ENCODE results near the gene BLOC1S5. TPM values are rescaled to one million over a fixed set of nuclear protein-coding genes. Genes with fewer than 3 reads are reported as not detected.
"Not testable (repeated sequence)": the region's sequence is repeated elsewhere in the genome, so short reads cannot be mapped to it uniquely, and the experiment has no call there.

Gene BLOC1S5
- total RNA-seq, 1 donor from 2014 or later: 9.7 TPM

GRCh38 chr6:8047541-8048292 is 16.5 kb downstream of the BLOC1S5 start:
- FAIRE-seq: no peak
- no peaks in the 10 kb centered on the region for H3K36me3 ChIP-seq (ENCODE audit: control insufficient read depth, insufficient read depth, low read length)
- H3K4me3 ChIP-seq (ENCODE audit: low read depth, low read length): no peak overlapping the region
- TF ChIP-seq, protein P1, sequence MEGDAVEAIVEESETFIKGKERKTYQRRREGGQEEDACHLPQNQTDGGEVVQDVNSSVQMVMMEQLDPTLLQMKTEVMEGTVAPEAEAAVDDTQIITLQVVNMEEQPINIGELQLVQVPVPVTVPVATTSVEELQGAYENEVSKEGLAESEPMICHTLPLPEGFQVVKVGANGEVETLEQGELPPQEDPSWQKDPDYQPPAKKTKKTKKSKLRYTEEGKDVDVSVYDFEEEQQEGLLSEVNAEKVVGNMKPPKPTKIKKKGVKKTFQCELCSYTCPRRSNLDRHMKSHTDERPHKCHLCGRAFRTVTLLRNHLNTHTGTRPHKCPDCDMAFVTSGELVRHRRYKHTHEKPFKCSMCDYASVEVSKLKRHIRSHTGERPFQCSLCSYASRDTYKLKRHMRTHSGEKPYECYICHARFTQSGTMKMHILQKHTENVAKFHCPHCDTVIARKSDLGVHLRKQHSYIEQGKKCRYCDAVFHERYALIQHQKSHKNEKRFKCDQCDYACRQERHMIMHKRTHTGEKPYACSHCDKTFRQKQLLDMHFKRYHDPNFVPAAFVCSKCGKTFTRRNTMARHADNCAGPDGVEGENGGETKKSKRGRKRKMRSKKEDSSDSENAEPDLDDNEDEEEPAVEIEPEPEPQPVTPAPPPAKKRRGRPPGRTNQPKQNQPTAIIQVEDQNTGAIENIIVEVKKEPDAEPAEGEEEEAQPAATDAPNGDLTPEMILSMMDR (IDR thresholded peaks at IDR 0.05; ENCODE audit: insufficient read depth, low read length, severe bottlenecking): no peak
- peak; percentile 91 for DNase-seq (ENCODE audit: low read depth)
- H3K27me3 ChIP-seq (ENCODE audit: control insufficient read depth, insufficient read depth, low read length): no peaks in the 10 kb centered on the region

- not testable (repeated sequence) for H3K36me3 ChIP-seq (ENCODE audit: control insufficient read depth, insufficient read depth, low read length); FAIRE-seq; H3K27me3 ChIP-seq (ENCODE audit: control insufficient read depth, insufficient read depth, low read length); DNase-seq (ENCODE audit: low read depth); H3K4me3 ChIP-seq (ENCODE audit: low read depth, low read length)
Observed at GRCh38 chr6:8045769-8046168, 18.4 kb downstream of the BLOC1S5 start.

DNA sequence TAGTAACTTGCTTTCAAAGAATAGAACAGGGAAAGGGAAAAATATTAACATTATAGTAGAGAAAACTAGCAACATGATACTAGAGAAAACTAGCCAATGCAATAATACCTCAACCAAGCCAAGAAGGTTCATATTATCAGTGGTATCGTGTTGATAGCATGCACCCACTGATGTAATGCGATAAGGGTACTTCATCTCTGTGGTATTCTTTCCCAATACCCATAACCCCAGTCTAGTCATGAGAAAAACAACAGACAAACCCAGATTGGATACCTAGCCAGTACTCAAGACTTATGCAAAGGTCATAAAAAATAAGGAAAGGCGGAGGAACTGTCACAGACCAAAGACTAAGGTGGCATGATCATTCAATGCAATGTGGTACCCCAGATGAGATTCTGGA is 21.0 kb downstream of the BLOC1S5 start:
- H3K27me3 ChIP-seq (ENCODE audit: control insufficient read depth, insufficient read depth, low read length): no peaks in the 10 kb centered on the region

DNA sequence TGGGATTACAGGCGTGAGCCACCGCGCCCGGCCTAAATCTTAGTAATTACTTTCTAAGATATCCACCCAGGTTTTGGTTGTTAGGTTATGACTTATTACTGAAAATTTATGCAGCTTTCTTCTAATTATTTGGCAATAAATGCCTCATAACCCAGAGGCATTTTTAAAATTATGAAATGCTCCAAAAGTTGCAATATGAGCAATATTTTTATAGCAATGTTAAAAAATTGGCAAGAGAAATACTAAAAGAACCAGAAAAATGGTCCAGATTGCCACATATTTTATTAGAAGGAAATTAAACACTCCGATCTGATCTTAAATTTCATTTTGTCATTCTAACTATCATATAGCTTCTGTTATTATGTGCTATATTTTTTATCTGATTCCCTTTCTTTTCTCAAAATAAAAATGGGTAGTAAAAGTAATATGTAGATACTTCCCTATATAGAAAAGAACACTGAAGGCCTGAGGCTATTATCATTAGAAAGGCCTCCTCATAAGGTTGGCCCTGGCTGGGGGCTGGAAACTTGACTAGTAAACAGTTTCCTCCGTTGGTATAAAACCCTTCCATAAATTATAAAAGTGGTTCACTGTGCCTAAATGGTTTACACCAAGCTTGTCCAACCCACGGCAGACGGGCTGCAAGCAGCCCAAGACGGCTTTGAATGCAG is 22.1 kb downstream of the BLOC1S5 start:
- Histone ChIP-seq H3K27me3 (ENCODE audit: control insufficient read depth, insufficient read depth, low read length) (no peaks in the 10 kb centered on the region), H3K4me3 (ENCODE audit: low read depth, low read length) (no peak overlapping the region), H3K36me3 (ENCODE audit: control insufficient read depth, insufficient read depth, low read length) (no peaks in the 10 kb centered on the region)
- no peak for DNase-seq (ENCODE audit: low read depth)
- TF ChIP-seq, protein P1 (IDR thresholded peaks at IDR 0.05; ENCODE audit: insufficient read depth, low read length, severe bottlenecking): no peak
- no peak for FAIRE-seq

More for the DNA sequence above, 21.0 kb downstream of the BLOC1S5 start:
- TF ChIP-seq, protein P1 (IDR thresholded peaks at IDR 0.05; ENCODE audit: insufficient read depth, low read length, severe bottlenecking): no peak
- no peak for FAIRE-seq
- DNase-seq (ENCODE audit: low read depth): no peak
- H3K36me3 ChIP-seq (ENCODE audit: control insufficient read depth, insufficient read depth, low read length): no peaks in the 10 kb centered on the region
- H3K4me3 ChIP-seq (ENCODE audit: low read depth, low read length): no peak overlapping the region

GRCh38 chr6:8034107-8034506 is 30.1 kb downstream of the BLOC1S5 start:
- H3K4me3 ChIP-seq (ENCODE audit: low read depth, low read length); FAIRE-seq; H3K27me3 ChIP-seq (ENCODE audit: control insufficient read depth, insufficient read depth, low read length); DNase-seq (ENCODE audit: low read depth); H3K36me3 ChIP-seq (ENCODE audit: control insufficient read depth, insufficient read depth, low read length): not testable (repeated sequence)

DNA sequence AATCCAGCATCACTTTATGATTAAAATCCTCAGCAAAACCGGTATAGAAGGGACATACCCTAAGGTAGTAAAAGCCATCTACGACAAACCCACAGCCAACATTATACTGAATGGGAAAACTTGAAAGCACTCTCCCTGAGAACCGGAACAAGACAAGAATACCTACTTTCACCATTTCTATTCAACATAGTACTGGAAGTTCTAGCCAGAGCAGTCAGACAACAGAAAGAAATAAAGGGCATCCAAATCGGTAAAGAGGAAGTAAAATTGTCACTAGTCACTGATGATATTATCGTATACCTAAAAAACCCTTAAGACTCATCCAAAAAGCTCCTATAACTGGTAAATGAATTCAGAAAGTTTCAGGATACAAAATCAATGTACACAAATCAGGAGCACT is 33.3 kb downstream of the BLOC1S5 start:
- FAIRE-seq (no peak), DNase-seq (ENCODE audit: low read depth) (no peak)
- TF ChIP-seq, protein P1 (IDR thresholded peaks at IDR 0.05; ENCODE audit: insufficient read depth, low read length, severe bottlenecking): no peak
- no peaks in the 10 kb centered on the region for H3K36me3 ChIP-seq (ENCODE audit: control insufficient read depth, insufficient read depth, low read length)
- no peaks in the 10 kb centered on the region for H3K27me3 ChIP-seq (ENCODE audit: control insufficient read depth, insufficient read depth, low read length)
- no peak overlapping the region for H3K4me3 ChIP-seq (ENCODE audit: low read depth, low read length)

All from bronchial epithelial cell (primary cell).